DMS114 treated with DMSO at 0.1 percent for 48 hours (cell line): ENCODE measurements around the gene ITIH2.

Experiments used
- DNase-seq: peaks from one replicate; lab custom pipeline; 2025; ENCODE audit not compliant: unreplicated experiment; lab: John Stamatoyannopoulos, UW

Gene ITIH2

DNA sequence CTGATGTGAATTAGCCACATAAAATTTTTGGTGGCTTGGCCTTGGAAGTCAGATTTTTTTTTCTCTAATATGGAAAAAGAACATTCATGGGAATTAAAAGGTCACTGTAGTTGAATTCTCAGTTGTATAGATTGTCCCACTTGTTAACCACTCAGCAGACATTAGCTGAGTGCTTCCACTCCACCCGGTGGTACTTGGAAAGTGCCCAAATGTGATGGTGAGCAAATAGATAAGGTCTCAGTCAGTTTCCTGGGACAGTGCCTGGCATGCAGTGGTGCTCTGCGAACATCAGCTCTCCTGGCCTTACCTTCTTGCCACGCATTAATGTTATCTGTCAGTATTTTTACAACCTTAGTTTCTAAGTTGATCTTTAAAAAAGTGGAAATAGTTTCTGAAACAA, 86.3 kb downstream of the ITIH2 start:
- no peak for DNase-seq

DNA sequence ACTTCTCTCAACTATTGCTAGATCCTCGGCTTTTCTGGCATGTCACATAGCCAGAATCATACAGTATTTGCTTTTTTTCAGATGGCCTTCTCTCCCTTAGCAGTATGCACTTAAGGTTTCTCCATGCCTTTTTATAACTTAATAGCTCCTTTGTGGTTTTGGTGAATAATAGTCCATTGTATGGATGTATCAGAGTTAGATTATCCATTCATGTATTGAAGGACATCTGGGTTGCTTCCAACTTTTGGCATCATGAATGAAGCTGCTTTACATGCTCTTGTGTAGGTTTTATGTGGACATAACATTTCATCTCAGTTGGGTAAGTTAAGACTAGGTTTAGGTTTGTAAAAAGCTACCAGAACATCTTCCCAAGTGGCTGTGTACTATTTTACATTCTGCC, 89.4 kb downstream of the ITIH2 start:
- no peak for DNase-seq

DNA sequence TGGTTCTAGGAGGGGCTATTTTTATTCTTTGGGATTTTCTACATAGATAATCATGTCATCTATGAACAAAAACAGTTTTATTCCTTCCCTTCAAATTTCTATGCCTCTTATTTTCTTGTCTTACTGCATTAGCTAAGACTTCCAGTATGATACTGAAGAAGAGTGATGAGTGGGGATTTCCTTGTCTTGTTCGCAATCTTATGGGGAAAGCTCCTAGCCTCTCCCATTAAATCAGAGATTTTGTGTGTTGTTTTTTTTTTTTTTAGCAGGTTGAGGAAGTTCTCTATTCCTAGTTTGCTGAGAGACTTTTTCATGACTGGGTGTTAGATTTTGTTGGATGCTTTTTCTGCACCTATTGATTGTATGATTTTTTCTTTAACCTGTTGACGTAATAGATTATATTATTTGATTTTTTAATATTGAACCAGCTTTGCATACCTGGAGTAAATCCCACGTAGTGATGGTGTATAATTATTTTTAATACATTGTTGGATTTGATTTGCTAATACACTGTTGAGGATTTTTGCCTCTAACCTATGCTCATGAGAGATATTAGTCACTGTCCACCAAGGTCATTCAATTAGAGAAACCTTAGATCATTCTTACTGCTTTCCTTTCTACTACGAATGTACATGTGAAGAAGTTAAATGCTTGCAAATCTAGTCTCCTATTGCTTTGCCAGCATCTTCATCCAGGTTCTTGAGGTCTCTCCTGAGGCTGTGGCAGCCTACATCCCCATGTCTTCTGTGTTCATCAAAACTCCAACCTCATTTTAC, 91.3 kb downstream of the ITIH2 start:
- DNase-seq, result no peak

DNA sequence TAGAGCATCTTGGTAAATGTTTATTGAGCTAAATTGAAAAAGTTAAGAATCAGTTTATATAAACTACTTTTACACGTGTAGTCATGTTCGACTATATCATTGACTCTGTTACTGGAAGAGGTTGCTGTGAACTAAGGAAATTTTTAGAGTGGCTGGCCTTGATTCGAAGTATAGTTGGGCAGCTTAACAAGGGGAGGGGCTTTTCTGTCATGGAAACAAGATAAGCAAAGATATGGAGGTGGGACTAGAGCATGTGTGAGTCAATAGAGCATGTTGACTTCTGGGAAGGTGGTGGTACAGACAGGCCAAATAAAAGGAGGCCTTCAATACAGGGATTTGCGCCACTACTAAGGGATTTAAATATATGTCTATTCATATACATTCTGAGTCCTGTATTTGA, 92.5 kb downstream of the ITIH2 start:
- DNase-seq, result no peak

DNA sequence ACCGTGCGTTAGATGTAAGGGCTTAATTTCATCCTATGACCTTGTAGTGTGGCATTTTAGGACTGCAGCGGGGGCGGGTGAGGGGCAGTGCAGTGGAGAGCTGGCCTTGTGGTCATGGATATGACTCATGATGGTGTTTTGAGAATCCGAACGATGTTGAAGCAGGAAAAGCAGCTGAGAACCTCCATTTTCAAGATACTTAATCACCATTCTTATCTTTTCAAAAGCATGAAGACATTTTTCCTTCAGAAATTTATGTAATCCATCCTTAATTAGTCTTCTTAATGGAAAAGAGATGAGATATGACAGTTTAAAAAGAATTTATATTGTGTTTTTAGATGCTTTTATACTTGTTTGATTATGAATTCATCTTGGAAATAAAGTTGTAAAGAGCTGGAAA, 94.5 kb downstream of the ITIH2 start:
- DNase-seq, result no peak
